Suprapubic skin (tissue), 4 donors: ENCODE results near the gene CHRNA10. TPM values are rescaled to one million over a fixed set of nuclear protein-coding genes. Genes with fewer than 3 reads are reported as not detected.

Experiments used
- DNase-seq, 2 donors: peaks; one replicate each; pipeline ENCODE4 v3.0.0-alpha.2; 2019; ENCODE audit warnings: low spot score in 2 of 2
- H3K27ac ChIP-seq: fragments of 200-600 bp; sonication (generic); one replicate; pipeline ENCODE4 v1.5.1; 2019
- H3K27me3 ChIP-seq: fragments of 200-600 bp; sonication (generic); one replicate; pipeline ENCODE4 v1.5.1; 2019
- H3K36me3 ChIP-seq: fragments of 200-600 bp; sonication (generic); one replicate; pipeline ENCODE4 v1.5.1; 2019
- H3K4me1 ChIP-seq: fragments of 200-600 bp; sonication (generic); one replicate; pipeline ENCODE4 v1.5.1; 2019
- H3K4me3 ChIP-seq: fragments of 200-600 bp; sonication (generic); one replicate; pipeline ENCODE4 v1.5.1; 2019; ENCODE audit warnings: mild to moderate bottlenecking
- H3K9me3 ChIP-seq: fragments of 200-600 bp; sonication (generic); one replicate; pipeline ENCODE4 v1.5.1; 2019
- EP300 ChIP-seq: sonication (generic); formaldehyde crosslinking; IDR thresholded peaks from one replicate; pipeline ENCODE4 v1.6.1; 2017; ENCODE audit warnings: antibody characterized with exemption
- POLR2A ChIP-seq, 2 donors: fragments of 450-650 bp; IDR thresholded peaks; one replicate each; pipeline ENCODE4 v1.6.1; 2017; ENCODE audit warnings: antibody characterized with exemption in 2 of 2, mild to moderate bottlenecking in 2 of 2, moderate library complexity in 2 of 2
- POLR2AphosphoS5 ChIP-seq, 3 donors: sonication (generic); formaldehyde crosslinking; IDR thresholded peaks; one replicate each; pipeline ENCODE4 v1.6.1; 2017; ENCODE audit warnings: antibody characterized with exemption in 3 of 3
- WGBS: methylation state at CpG from one replicate; pipeline ENCODE4 v1.1.5; 2018; 5-methylcytosine and 5-hydroxymethylcytosine counted together
- total RNA-seq, 4 donors: library from RNA; depleted of rRNA; stranded (reverse); fragments of >200 nt; gene quantifications; one replicate each; pipeline ENCODE4 v1.1.0, GENCODE V29; 2016
- TF ChIP-seq, protein P1 (sequence below), 2 donors: fragments of 200-600 bp in 1 of 2; fragments of 450-650 bp in 1 of 2; sonication (generic) in 1 of 2; IDR thresholded peaks; one replicate each; pipeline ENCODE4 v1.5.1; 2016 to 2019; ENCODE audit warnings: antibody characterized with exemption in 2 of 2, mild to moderate bottlenecking in 1 of 2, moderate library complexity in 1 of 2

CHRNA10 gene, protein sequence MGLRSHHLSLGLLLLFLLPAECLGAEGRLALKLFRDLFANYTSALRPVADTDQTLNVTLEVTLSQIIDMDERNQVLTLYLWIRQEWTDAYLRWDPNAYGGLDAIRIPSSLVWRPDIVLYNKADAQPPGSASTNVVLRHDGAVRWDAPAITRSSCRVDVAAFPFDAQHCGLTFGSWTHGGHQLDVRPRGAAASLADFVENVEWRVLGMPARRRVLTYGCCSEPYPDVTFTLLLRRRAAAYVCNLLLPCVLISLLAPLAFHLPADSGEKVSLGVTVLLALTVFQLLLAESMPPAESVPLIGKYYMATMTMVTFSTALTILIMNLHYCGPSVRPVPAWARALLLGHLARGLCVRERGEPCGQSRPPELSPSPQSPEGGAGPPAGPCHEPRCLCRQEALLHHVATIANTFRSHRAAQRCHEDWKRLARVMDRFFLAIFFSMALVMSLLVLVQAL
- total RNA-seq = 1 to 10 TPM in 1 of 4 donors, under 1 TPM in 2, not detected in 1; 0.73 to 2.3 (median 0.89) TPM

DNA sequence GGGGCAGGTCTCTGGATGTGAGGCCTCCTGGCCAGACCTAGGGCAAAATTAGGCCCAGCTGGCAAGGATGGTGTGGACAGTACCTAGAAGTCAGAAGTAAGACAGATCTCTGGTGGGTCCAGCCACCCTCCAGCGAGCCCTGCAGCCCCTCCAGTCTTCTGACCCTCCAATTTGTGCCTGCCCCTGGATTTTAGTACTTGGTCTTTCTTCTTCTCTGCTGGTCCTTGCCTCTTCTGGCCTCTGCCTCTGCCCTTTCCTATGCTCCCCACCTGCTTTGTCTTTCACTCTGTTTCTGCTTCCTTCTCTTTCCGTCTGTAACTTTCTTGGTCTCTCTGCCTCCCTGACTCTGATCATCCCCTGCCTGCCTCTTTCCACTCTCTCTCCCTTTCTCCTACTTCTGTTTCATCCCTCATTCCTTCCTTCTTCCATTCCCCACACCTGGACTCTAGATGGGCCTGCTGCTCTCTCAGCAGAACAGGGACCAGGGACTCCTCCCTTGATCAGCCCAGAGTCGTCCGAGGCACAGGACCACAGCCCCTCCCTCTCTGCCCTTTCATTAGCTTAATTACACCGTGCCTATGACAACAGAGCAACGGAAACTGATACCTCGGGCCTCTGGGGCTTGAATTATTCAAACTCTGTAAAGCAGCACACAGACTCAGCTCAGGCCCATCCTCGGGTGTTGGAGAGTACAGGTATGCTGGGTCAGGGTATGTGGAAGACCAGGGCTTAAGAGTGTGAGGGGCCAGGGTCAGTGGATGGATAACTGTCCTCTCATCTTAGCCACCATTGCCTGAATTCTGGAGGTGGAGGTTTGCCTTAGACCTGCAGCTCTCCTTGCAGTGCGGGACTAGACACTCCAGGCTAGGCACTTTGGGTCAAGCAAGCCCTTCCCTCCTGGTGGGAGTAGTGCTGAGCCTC, at the start of gene CHRNA10:
Gene CHRNA10, minus strand, starts transcription at position 51 of the 921 bp plus-strand sequence. CDS start 72 bp downstream, outside the sequence.
- Histone ChIP-seq H3K9me3 (no peaks in the 10 kb centered on the region), H3K4me3 (no peak within 1 kb of the TSS), H3K27me3 (no peaks in the 10 kb centered on the region), H3K4me1 (no peaks in the 10 kb centered on the region), H3K27ac (no peak within 1 kb of the TSS), H3K36me3 (peaks cover 99% of the 10 kb centered on the region)
- peak in 1 of 2 donors; percentile 44 for DNase-seq
- WGBS = 76% methylated on average over 9 of the region's 9 CpGs
- TF ChIP-seq EP300 (no peak), POLR2A (IDR thresholded peaks at IDR 0.05) (no peak), POLR2AphosphoS5 (IDR thresholded peaks at IDR 0.05) (no peak)
- TF ChIP-seq, protein P1, sequence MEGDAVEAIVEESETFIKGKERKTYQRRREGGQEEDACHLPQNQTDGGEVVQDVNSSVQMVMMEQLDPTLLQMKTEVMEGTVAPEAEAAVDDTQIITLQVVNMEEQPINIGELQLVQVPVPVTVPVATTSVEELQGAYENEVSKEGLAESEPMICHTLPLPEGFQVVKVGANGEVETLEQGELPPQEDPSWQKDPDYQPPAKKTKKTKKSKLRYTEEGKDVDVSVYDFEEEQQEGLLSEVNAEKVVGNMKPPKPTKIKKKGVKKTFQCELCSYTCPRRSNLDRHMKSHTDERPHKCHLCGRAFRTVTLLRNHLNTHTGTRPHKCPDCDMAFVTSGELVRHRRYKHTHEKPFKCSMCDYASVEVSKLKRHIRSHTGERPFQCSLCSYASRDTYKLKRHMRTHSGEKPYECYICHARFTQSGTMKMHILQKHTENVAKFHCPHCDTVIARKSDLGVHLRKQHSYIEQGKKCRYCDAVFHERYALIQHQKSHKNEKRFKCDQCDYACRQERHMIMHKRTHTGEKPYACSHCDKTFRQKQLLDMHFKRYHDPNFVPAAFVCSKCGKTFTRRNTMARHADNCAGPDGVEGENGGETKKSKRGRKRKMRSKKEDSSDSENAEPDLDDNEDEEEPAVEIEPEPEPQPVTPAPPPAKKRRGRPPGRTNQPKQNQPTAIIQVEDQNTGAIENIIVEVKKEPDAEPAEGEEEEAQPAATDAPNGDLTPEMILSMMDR (IDR thresholded peaks at IDR 0.05) = no peak

DNA sequence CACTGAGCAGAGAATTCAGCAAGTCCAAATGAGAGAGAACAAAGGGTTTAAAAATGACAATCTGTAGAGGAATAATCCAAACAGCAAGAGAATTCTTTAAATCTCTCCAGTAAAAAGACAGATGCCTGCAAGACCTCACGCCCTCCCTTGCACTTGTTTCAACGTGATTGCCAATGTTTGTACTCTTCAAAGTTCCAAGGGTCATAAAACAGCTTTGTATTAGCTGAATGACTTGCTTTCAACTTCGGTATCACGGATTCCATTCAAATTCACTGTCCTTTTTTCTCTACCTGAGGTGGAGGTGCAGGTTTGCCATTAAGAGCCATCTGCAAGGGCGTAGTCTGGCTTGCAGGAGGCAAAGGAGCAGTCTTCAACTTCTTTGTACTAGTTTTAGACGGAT, 41.1 kb upstream of the CHRNA10 start:
- no peak overlapping the region for H3K27ac ChIP-seq
- no peaks in the 10 kb centered on the region for H3K9me3 ChIP-seq
- H3K36me3 ChIP-seq = peaks cover 62% of the 10 kb centered on the region
- 48% methylated on average over 6 of the region's 6 CpGs for WGBS
- H3K4me3 ChIP-seq = no peak overlapping the region
- no peak for DNase-seq
- peaks cover 21% of the 10 kb centered on the region for H3K4me1 ChIP-seq
- H3K27me3 ChIP-seq = no peaks in the 10 kb centered on the region
- TF ChIP-seq POLR2AphosphoS5 (IDR thresholded peaks at IDR 0.05) = no peak
- no peak for TF ChIP-seq EP300
- TF ChIP-seq POLR2A (IDR thresholded peaks at IDR 0.05) = no peak
- TF ChIP-seq, protein P1 (IDR thresholded peaks at IDR 0.05) = no peak

DNA sequence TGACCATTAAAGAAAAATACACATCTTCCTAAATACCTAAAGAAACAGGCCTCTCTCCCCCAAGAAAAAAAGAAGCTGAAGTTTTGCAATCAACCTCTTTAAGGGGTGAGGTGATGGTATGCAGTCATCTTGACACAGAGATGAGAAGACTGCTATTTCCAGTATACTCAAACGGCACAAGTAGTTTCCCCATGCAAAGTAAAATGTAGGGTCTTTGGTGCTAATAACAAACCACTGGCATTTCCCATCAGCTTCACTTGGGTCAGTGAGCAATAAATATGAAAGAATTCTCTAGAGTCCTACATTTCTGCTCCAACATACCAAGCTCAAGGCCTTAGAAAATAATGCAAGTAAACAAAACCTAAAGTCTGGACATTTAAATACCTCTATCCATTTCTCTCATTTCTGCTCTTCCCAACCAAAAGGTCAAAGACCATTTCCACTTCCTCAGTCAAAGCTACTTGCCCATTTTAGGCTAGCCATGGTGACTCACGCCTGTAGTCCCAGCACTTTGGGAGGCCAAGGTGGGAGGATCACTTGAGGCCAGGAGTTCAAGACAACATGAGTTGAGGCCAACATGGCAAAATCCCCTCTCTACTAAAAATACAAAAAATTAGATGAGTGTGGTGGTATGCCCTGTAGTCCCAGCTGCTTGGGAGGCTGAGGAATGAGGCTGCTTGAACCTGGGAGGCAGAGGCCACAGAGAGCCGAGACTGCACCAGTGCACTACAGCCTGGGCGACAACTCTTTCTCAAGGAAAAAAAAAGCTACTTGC, 39.5 kb upstream of the CHRNA10 start:
- Histone ChIP-seq H3K4me3 (no peak overlapping the region), H3K9me3 (no peaks in the 10 kb centered on the region), H3K4me1 (peaks cover 21% of the 10 kb centered on the region), H3K27me3 (no peaks in the 10 kb centered on the region), H3K27ac (no peak overlapping the region), H3K36me3 (peaks cover 55% of the 10 kb centered on the region)
- 84% methylated on average over 4 of the region's 4 CpGs for WGBS
- no peak for TF ChIP-seq POLR2A (IDR thresholded peaks at IDR 0.05)
- TF ChIP-seq POLR2AphosphoS5 (IDR thresholded peaks at IDR 0.05) = no peak
- TF ChIP-seq, protein P1 (IDR thresholded peaks at IDR 0.05) = no peak
- no peak for TF ChIP-seq EP300
- no peak for DNase-seq

DNA sequence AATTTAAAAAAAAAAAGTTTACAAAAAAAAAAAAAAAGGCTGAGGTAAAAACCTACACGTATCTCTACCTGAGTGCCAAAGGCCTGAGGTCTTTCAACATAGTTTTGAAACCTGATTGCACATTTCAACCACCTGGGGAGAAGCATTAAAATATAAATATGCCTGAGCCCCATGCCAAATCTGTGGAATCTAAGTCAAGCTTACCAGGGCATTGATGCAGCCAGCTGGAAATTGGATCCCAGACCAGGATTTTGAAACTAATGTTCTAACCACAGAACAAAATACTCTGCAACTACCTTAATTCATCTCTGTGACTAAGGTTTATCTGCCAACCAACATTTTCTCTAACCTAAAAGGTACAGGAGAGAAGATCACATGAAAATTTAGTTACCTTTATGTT, 38.8 kb upstream of the CHRNA10 start:
- Histone ChIP-seq H3K9me3 (no peaks in the 10 kb centered on the region), H3K4me1 (peaks cover 21% of the 10 kb centered on the region), H3K27ac (no peak overlapping the region), H3K4me3 (no peak overlapping the region), H3K27me3 (no peaks in the 10 kb centered on the region), H3K36me3 (peaks cover 55% of the 10 kb centered on the region)
- DNase-seq = no peak
- 60% methylated on average over 1 of the region's 1 CpG for WGBS
- TF ChIP-seq EP300 = no peak
- TF ChIP-seq, protein P1 (IDR thresholded peaks at IDR 0.05) = no peak
- no peak for TF ChIP-seq POLR2AphosphoS5 (IDR thresholded peaks at IDR 0.05)
